GM19239 (cell line): ENCODE data around the gene PLEKHA5.
"Not testable (repeated sequence)": the region's sequence is repeated elsewhere in the genome, so short reads cannot be mapped to it uniquely, and the experiment has no call there.

Experiments used
- DNase-seq: peaks from one replicate; pipeline ENCODE4 v3.0.0; 2011; ENCODE audit warnings: low spot score; ENCODE audit not compliant: insufficient read length
- FAIRE-seq: peaks from 2 replicates; lab custom pipeline; 2011; peaks lifted over from hg19 to GRCh38; lab: Jason Lieb, UNC

PLEKHA5 gene

DNA sequence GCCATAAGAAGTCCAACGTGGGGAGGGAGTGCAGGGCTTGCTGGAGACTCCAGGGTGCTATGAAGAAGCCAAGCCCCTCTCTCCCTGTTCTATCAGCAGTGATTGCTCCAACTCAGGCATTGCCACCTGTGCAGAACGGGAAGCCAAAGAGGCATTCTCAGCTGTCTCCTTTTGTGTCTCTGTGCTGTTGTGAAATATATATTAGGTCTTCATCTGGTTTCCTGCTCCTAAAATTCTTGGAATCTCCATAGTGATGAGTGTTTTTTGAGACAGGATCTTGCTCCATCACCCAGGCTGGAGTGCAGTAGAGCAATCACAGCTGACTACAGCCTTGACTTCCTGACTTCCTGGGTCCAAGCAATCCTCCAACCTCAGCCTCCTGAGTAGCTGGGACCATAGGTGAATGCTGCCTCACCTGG lies 258.6 kb downstream of the PLEKHA5 start:
- FAIRE-seq (no peak), DNase-seq (no peak)

GRCh38 chr12:19390051-19390598 lies 260.6 kb downstream of the PLEKHA5 start:
- FAIRE-seq, result no peak
- DNase-seq, result no peak

DNA sequence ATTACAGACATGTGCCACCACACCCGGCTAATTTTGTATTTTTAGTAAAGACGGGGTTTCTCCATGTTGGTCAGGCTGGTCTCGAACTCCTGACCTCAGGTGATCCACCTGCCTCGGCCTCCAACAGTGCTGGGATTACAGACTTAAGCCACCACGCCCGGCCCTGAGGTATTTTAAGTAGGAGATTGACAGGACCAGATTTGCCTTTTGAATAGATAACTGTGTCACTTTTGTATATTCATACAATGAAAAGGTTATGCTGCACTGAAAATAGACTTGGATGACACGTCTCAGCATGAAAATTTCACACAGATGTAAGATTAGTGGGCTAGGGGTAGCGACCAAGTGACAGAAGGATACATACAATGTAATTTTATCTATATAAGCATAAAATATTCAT lies 263.1 kb downstream of the PLEKHA5 start:
- not testable (repeated sequence) for DNase-seq, FAIRE-seq

DNA sequence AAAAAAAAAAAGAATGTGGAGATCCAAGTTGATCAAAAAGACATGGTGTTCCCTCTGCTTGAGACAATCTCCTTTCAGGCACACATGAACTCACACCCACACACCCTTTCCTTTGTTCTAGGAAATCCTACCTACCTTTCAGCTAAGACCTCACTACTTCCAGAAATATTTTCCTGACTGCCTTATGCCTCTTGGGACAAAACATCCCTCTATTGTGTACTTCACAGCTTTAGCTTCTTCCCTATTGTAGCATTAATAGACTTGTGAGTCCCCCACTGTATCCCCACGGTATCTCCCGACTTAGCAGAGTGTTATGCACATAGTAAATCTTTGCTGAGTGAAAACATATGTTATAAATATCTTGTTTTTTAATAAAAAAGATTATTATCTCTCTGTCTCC lies 264.9 kb downstream of the PLEKHA5 start:
- FAIRE-seq, result no peak
- no peak for DNase-seq

- no peak for FAIRE-seq
- no peak for DNase-seq
These were observed 268.0 kb downstream of the PLEKHA5 start for GRCh38 chr12:19397534-19397933.

GRCh38 chr12:19398376-19399363 lies 269.1 kb downstream of the PLEKHA5 start:
- FAIRE-seq (no peak), DNase-seq (no peak)

DNA sequence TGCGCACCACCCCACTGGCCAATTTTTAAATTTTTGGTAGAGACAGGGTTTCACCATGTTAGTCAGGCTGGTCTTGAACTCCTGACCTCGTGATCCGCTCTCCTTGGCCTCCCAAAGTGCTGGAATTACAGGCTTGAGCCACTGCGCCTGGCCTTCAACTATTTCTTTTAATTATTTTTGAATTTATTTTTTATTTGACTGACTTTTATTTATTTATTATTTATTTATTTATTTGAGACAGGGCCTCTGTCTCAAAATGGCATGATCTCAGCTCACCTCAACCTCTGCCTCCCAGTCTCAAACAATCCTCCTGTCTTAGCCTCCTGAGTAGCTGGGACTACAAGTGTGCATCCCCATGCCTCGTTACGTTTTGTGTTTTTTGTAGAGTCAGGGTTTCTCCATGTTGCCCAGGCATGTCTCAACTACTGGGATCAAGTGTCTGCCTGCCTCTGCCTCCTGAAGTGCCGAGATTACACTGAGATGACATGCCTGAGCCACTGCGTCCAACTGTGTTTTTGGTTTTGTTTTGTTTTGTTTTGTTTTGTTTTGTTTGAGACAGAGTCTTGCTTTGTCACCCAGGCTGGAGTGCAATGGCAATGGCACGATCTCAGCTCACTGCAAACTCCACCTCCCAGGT lies 271.2 kb downstream of the PLEKHA5 start:
- not testable (repeated sequence) for DNase-seq, FAIRE-seq

DNA sequence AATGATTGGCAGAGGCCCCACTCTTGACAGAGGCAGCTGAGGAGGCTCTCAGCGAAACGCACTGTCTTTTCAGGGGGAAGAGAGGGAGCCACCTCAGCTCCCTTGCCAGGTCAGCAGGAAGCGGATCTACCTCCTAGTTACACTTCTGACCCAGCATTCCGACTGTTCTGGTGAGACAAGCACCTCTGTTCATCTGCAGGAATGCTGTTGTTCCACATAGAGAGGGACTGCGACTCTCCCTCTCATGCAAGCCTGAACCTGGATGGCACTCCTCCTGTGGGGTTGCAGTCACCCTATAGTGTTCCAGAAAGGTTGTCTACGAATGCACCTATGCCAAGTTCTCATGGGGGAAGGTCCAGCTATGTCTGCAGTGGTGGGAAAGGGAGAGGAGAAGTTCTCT lies 272.7 kb downstream of the PLEKHA5 start:
- no peak for FAIRE-seq
- DNase-seq, result no peak

DNA sequence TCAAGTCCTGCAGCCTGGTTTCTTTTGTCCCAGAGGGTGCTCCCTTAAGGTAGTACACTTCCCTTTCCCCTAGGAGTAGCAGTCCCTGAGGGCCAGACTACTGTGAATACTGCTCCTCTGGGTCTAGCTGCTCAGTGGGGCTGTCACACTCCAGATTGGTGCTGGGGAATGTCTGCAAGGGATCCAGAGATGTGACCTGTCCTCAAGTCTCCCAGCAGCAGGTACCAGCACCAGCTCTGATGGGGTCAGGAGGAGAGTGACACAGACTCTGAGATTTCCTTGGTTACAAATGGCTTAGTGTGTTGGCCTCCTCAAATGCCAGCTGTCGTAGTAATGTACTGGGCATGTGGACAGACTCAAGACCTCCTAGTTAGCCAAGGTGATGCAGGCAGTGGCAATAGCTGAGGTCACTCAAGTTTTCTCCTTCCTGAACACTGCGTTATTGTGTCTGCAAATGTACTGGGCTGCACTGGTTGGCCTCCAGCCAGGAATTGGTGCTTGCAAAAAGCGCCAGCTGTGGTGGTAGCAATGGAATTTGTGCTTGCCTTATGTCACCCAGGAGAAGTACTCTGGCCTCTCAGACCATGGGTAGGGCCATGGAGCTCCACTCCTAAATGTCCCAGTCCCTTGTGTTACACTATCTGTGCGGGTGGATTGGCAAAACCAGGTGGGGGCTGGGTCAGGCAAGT lies 273.4 kb downstream of the PLEKHA5 start:
- FAIRE-seq (no peak), DNase-seq (no peak)

GRCh38 chr12:19404242-19404880 lies 274.8 kb downstream of the PLEKHA5 start:
- no peak for DNase-seq

DNA sequence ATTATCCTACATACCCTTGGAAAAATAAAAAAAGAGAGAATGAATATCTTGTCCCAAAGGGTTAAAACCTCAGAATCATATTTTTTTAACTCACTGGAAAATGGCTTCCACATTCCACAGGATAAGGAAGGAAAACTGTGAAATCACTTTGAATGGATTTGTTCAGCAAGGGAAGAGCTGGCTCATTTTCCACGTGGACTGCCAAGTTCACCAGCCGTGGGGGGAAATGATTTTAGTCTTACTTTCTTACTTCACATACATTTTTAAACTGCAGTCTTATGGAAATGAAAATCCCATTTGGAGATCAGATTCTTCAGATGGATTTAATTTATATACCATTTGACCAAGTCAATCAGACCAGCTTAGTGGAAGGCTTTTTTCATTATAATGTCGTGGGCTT lies 279.8 kb downstream of the PLEKHA5 start:
- FAIRE-seq (no peak), DNase-seq (no peak)

More at GRCh38 chr12:19404242-19404880, 274.8 kb downstream of the PLEKHA5 start:
- FAIRE-seq, result no peak

GRCh38 chr12:19410211-19410610 lies 280.7 kb downstream of the PLEKHA5 start:
- DNase-seq, result no peak
- no peak for FAIRE-seq

GRCh38 chr12:19410629-19411185 lies 281.2 kb downstream of the PLEKHA5 start:
- FAIRE-seq (no peak), DNase-seq (no peak)

DNA sequence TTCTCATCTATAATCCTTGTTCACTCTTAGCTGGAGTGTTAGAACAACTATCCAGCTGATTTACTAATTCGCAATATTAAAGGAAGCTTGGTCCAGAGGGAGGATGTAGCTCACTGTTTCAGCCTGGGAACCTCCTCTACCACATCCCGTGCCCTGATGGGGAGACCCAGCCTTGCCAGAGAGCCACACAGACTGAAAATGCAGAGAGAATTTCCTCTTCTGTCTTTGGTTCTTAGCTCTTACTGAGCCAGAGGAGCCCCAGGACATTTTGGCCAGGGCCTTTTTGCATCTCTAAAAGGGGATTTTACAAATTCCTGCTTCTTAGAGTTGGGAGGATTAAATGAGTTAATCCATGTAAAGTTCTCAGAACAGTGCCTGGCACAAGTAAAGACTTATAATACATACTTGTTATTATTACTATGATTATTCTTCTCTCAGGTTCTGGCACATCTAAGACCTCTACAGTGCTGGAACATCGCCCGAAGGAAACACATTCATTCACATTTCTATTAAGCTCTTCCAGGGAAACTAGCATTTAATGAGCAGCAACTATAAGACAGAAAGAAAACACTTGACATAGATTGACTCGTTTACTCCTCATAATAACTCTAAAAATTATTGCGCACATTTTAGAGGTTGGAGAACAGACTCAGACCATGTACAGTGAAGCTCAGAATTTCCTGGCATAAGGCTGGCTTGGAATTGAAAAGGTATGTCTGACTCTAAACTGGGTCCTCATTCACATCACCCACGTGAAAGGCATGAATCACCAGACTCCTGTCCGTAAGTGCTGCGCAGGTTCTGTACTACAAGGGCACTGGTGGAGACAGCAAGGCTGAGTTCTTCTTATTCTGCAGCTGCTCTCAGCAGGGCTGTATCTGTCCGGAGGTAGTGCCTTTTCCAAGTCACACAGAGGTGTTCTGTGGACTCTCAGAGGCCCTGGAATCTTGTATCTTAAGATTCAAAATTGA lies 282.0 kb downstream of the PLEKHA5 start:
- no peak for DNase-seq
- FAIRE-seq, result no peak

DNA sequence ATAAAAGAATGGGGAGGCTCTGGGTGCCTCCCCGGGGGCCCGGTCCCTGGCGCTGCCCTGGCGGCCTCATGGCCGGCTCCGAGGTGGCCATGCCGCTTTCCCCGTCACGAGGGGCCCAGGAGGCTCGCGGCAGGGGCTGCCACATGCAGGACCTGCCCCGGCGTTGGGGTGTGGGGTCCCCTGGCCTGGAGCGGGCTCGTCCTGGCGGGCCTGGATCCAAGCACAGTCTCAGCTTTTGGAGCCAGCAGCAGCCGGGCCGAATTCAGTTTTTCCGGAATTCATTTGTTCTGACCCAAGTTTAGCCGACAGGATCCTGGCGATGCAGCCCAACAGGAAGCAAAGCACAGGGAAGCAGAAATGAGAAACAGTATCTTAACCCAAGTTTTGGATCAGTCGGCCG lies 283.3 kb downstream of the PLEKHA5 start:
- FAIRE-seq (no peak), DNase-seq (no peak)

DNA sequence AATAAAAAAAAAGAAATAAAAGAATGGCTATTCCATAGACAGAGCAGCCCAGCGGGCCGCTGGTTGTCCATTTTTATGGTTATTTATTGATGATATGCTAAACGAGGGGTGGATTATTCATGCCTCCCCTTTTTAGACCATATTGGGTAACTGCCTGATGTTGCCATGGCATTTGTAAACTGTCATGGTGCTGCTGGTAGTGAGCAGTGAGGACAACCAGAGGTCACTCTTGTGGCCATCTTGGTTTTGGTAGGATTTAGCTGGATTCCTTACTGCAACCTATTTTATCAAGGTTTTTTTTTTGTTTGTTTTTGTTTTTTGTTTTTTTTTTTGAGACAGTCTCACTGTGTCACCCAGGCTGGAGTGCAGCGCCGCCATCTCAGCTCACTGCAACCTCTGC lies 284.0 kb downstream of the PLEKHA5 start:
- not testable (repeated sequence) for FAIRE-seq

DNA sequence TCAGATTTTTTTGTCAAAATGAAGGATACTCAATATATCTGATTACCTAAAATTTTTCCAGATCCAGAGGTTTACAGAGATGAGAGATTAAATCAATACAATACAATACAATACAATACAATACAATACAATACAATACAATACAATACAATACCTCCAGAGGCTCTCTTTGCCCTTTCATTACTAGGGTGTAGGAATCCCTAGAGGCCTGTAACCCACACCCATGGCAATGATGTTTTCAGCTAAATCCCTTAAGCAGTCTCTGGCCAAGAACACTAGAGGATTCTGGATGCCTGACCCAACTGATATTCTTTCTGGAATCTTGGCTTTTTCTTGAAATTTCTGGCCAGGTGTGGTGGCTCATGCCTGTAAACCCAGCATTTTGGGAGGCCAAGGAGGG lies 286.0 kb downstream of the PLEKHA5 start:
- FAIRE-seq (no peak), DNase-seq (no peak)

More for the DNA sequence above, 284.0 kb downstream of the PLEKHA5 start:
- DNase-seq, result not testable (repeated sequence)

DNA sequence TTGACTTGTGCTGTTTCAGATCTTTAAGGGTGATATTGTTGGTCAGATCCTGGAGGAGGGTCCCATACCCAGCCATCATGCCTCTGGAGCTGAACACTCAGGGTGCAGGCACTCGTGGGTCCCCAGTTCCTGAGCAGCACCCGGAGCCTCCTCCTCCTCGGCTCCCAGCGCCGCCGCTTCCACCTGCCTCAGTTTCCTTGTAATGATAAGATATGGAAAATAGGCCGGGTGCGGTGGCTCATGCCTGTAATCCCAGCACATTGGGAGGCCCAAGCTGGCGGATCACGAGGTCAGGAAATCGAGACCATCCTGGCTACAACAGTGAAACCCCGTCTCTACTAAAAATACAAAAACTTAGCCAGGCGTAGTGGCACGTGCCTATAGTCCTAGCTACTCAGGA lies 289.6 kb downstream of the PLEKHA5 start:
- FAIRE-seq (no peak), DNase-seq (no peak)
